Mesenchymal stem cell (in vitro differentiated cells and primary cell): ENCODE results near the gene CFAP73.

Experiments
- DNase-seq: peaks from one replicate; pipeline ENCODE4 v3.0.0-alpha.2; 2013
- H2AFZ ChIP-seq: one replicate; pipeline ENCODE4 v1.6.1; 2013; ENCODE audit warnings: low read depth, mild to moderate bottlenecking, control low read depth, inconsistent platforms, low read length, moderate library complexity
- H2AK5ac ChIP-seq: 2 replicates; pipeline ENCODE4 v1.6.1; 2013; ENCODE audit warnings: low read length, moderate library complexity, mild to moderate bottlenecking, inconsistent platforms; ENCODE audit not compliant: severe bottlenecking
- H2BK120ac ChIP-seq: one replicate; pipeline ENCODE4 v1.6.1; 2013; ENCODE audit warnings: low read depth, mild to moderate bottlenecking, inconsistent platforms, low read length, moderate library complexity
- H2BK12ac ChIP-seq, 2 experiments: one replicate each; pipeline ENCODE4 v1.6.1; 2013; ENCODE audit warnings: inconsistent platforms in 2 of 2, low read length in 2 of 2, mild to moderate bottlenecking in 2 of 2, moderate library complexity in 2 of 2, control low read depth in 1 of 2
- H2BK15ac ChIP-seq: one replicate; pipeline ENCODE4 v1.6.1; 2013; ENCODE audit warnings: mild to moderate bottlenecking, low read depth, inconsistent platforms; ENCODE audit not compliant: poor library complexity, severe bottlenecking
- H2BK5ac ChIP-seq: 2 replicates; pipeline ENCODE4 v1.6.1; 2013; ENCODE audit warnings: low read depth, mild to moderate bottlenecking, low read length, control low read depth, inconsistent platforms; ENCODE audit not compliant: poor library complexity, severe bottlenecking
- H3K14ac ChIP-seq, 2 experiments: one replicate each; pipeline ENCODE4 v1.6.1; 2013; ENCODE audit warnings: inconsistent platforms in 2 of 2, low read length in 2 of 2, control low read depth in 1 of 2, mild to moderate bottlenecking in 1 of 2, moderate library complexity in 1 of 2
- H3K18ac ChIP-seq, 2 experiments: one replicate each; pipeline ENCODE4 v1.6.1; 2013; ENCODE audit warnings: inconsistent platforms in 2 of 2, low read length in 2 of 2, control low read depth in 1 of 2, low read depth in 1 of 2, mild to moderate bottlenecking in 1 of 2
- H3K23ac ChIP-seq, 2 experiments: one replicate each; pipeline ENCODE4 v1.6.1; 2013; ENCODE audit warnings: inconsistent platforms in 2 of 2, low read length in 2 of 2, mild to moderate bottlenecking in 2 of 2, moderate library complexity in 2 of 2, control low read depth in 1 of 2
- H3K27ac ChIP-seq: 2 replicates; pipeline ENCODE4 v1.5.1; 2013; ENCODE audit warnings: mild to moderate bottlenecking, moderate library complexity, low read length, control low read depth, inconsistent platforms; ENCODE audit not compliant: poor library complexity, severe bottlenecking
- H3K27me3 ChIP-seq, 2 experiments: 2 replicates each; pipeline versions ENCODE4 v1.6.1 to v1.7.0; 2013; ENCODE audit warnings: low read length in 2 of 2, mild to moderate bottlenecking in 2 of 2, moderate library complexity in 2 of 2, control low read depth in 1 of 2, inconsistent platforms in 1 of 2; ENCODE audit not compliant: control insufficient read depth in 1 of 2, insufficient read depth in 1 of 2
- H3K36me3 ChIP-seq, 2 experiments: 2 replicates each; pipeline versions ENCODE4 v1.6.1 to v1.7.0; 2013; ENCODE audit warnings: low read length in 2 of 2, control low read depth in 1 of 2, inconsistent platforms in 1 of 2, low read depth in 1 of 2, mild to moderate bottlenecking in 1 of 2; ENCODE audit not compliant: insufficient read depth in 2 of 2, control insufficient read depth in 1 of 2
- H3K4ac ChIP-seq, 2 experiments: one replicate each; pipeline ENCODE4 v1.6.1; 2013; ENCODE audit warnings: inconsistent platforms in 2 of 2, low read length in 2 of 2, mild to moderate bottlenecking in 2 of 2, moderate library complexity in 2 of 2, control low read depth in 1 of 2, low read depth in 1 of 2
- H3K4me1 ChIP-seq: 2 replicates; pipeline ENCODE4 v1.6.1; 2013; ENCODE audit warnings: low read depth, low read length, control low read depth; ENCODE audit not compliant: control insufficient read depth, insufficient read depth
- H3K4me2 ChIP-seq: 2 replicates; pipeline ENCODE4 v1.6.1; 2013; ENCODE audit warnings: low read length, mild to moderate bottlenecking, inconsistent platforms; ENCODE audit not compliant: poor library complexity, severe bottlenecking
- H3K4me3 ChIP-seq, 2 experiments: 2 replicates each; pipeline versions ENCODE4 v1.5.1 to v1.7.0; 2013; ENCODE audit warnings: low read length in 2 of 2, mild to moderate bottlenecking in 2 of 2, control low read depth in 1 of 2, low read depth in 1 of 2; ENCODE audit not compliant: insufficient read depth in 1 of 2
- H3K79me1 ChIP-seq: replicated peaks from 2 replicates; pipeline ENCODE4 v1.6.1; 2013; ENCODE audit warnings: mild to moderate bottlenecking, control low read depth, low read length, inconsistent platforms; ENCODE audit not compliant: poor library complexity, severe bottlenecking
- H3K9ac ChIP-seq: 2 replicates; pipeline ENCODE4 v1.7.0; 2013; ENCODE audit warnings: mild to moderate bottlenecking, low read length, moderate library complexity
- H3K9me3 ChIP-seq: 2 replicates; pipeline ENCODE4 v1.7.0; 2013; ENCODE audit warnings: mild to moderate bottlenecking, low read length; ENCODE audit not compliant: control insufficient read depth
- H4K8ac ChIP-seq: one replicate; pipeline ENCODE4 v1.6.1; 2013; ENCODE audit warnings: inconsistent platforms, mild to moderate bottlenecking, low read length, moderate library complexity
- H4K91ac ChIP-seq: one replicate; pipeline ENCODE4 v1.6.1; 2013; ENCODE audit warnings: mild to moderate bottlenecking, low read length, inconsistent platforms
- WGBS: methylation state at CpG from one replicate; pipeline ENCODE4 v1.1.7; 2013; ENCODE audit warnings: mixed read lengths; 5-methylcytosine and 5-hydroxymethylcytosine counted together

The CFAP73 gene

GRCh38 chr12:113185180-113186032 is 35.9 kb downstream of the CFAP73 start, which contains the start of the genes DDX54 and RITA1:
TSS of gene DDX54 (minus strand) at chr12:113185478. CDS start at chr12:113185451, 27 bp downstream.
TSS of gene RITA1 (plus strand) at chr12:113185721. CDS start at chr12:113186747, 1,026 bp downstream.
- peak within 1 kb of the TSS; percentile 92 for H3K4me2 ChIP-seq
- peak within 1 kb of the TSS; percentile 94 for H3K27ac ChIP-seq
- peak within 1 kb of the TSS; percentile 97 for H2BK5ac ChIP-seq
- WGBS: under 1% methylated on average over 79 of the region's 89 CpGs
- H3K4me3 ChIP-seq: peak within 1 kb of the TSS; percentile 91 to 98
- H3K27me3 ChIP-seq: no peaks in the 10 kb centered on the region
- peak within 1 kb of the TSS; percentile 96 for H2BK120ac ChIP-seq
- H3K14ac ChIP-seq: peak within 1 kb of the TSS in 1 of 2 experiments; percentile 92
- peak within 1 kb of the TSS; percentile 50 for H2AK5ac ChIP-seq
- peak within 1 kb of the TSS; percentile 84 for H2BK15ac ChIP-seq
- H3K4ac ChIP-seq: peak within 1 kb of the TSS; percentile 46 to 85
- H3K36me3 ChIP-seq: peaks cover 18% of the 10 kb centered on the region in 2 experiments
- H3K9me3 ChIP-seq: no peaks in the 10 kb centered on the region
- peaks cover 32% of the 10 kb centered on the region for H3K79me1 ChIP-seq
- H4K91ac ChIP-seq: peak within 1 kb of the TSS; percentile 99
- H3K18ac ChIP-seq: peak within 1 kb of the TSS; percentile 67 to 98
- peaks cover 18% of the 10 kb centered on the region for H3K4me1 ChIP-seq
- H4K8ac ChIP-seq: peak within 1 kb of the TSS; percentile 58
- peak within 1 kb of the TSS in 1 of 2 experiments; percentile 66 for H3K23ac ChIP-seq
- peak within 1 kb of the TSS; percentile 96 for H3K9ac ChIP-seq
- DNase-seq: peak; percentile 82
- H2BK12ac ChIP-seq: peak within 1 kb of the TSS; percentile 25 to 97
- H2AFZ ChIP-seq: peak within 1 kb of the TSS; percentile 90

GRCh38 chr12:113186033-113186365 is 36.5 kb downstream of the CFAP73 start:
- Histone ChIP-seq H3K23ac (peak overlapping the region in 1 of 2 experiments; percentile 60), H3K27me3 (no peaks in the 10 kb centered on the region), H2BK12ac (peak overlapping the region in 1 of 2 experiments; percentile 97), H3K4ac (peak overlapping the region; percentile 46 to 85), H3K4me2 (peak overlapping the region; percentile 92), H3K9ac (peak overlapping the region; percentile 96), H2AK5ac (peak overlapping the region; percentile 50), H3K4me1 (peaks cover 17% of the 10 kb centered on the region), H3K14ac (peak overlapping the region in 1 of 2 experiments; percentile 90), H3K18ac (peak overlapping the region; percentile 67 to 98), H3K79me1 (peaks cover 28% of the 10 kb centered on the region), H4K8ac (peak overlapping the region; percentile 16), H3K27ac (peak overlapping the region; percentile 41), H2BK5ac (peak overlapping the region; percentile 97), H3K9me3 (no peaks in the 10 kb centered on the region), H2BK15ac (no peak overlapping the region), H4K91ac (no peak overlapping the region), H2AFZ (peak overlapping the region; percentile 90), H2BK120ac (peak overlapping the region; percentile 96), H3K36me3 (peaks cover 17 to 18% of the 10 kb centered on the region in 2 experiments), H3K4me3 (peak overlapping the region; percentile 91 to 98)
- WGBS: 6% methylated on average over 11 of the region's 11 CpGs
- peak; percentile 37 for DNase-seq

GRCh38 chr12:113186666-113187325 is 37.3 kb downstream of the CFAP73 start:
- H3K27me3 ChIP-seq: no peaks in the 10 kb centered on the region
- peak overlapping the region in 1 of 2 experiments; percentile 56 for H3K4ac ChIP-seq
- no peak overlapping the region for H4K8ac ChIP-seq

GRCh38 chr12:113189361-113189760 is 39.8 kb downstream of the CFAP73 start:
- no peak overlapping the region for H4K8ac ChIP-seq
- peaks cover 25% of the 10 kb centered on the region for H3K4me1 ChIP-seq
- DNase-seq: no peak
- no peak overlapping the region for H3K4ac ChIP-seq
- no peak overlapping the region for H2AFZ ChIP-seq
- no peak overlapping the region for H2BK15ac ChIP-seq
- 100% methylated on average over 2 of the region's 2 CpGs for WGBS
- H3K36me3 ChIP-seq: peaks cover 27 to 32% of the 10 kb centered on the region in 2 experiments
- no peak overlapping the region for H3K4me3 ChIP-seq
- H2BK12ac ChIP-seq: no peak overlapping the region
- H2AK5ac ChIP-seq: no peak overlapping the region
- no peak overlapping the region for H3K14ac ChIP-seq
- no peak overlapping the region for H3K9ac ChIP-seq
- no peak overlapping the region for H2BK120ac ChIP-seq
- H3K9me3 ChIP-seq: no peaks in the 10 kb centered on the region
- H3K27me3 ChIP-seq: no peaks in the 10 kb centered on the region
- H3K18ac ChIP-seq: no peak overlapping the region
- no peak overlapping the region for H3K23ac ChIP-seq
- H3K27ac ChIP-seq: no peak overlapping the region
- H2BK5ac ChIP-seq: no peak overlapping the region
- no peak overlapping the region for H3K4me2 ChIP-seq
- H4K91ac ChIP-seq: no peak overlapping the region
- peaks cover 32% of the 10 kb centered on the region for H3K79me1 ChIP-seq

More at GRCh38 chr12:113186666-113187325, 37.3 kb downstream of the CFAP73 start:
- Histone ChIP-seq H3K14ac (no peak overlapping the region), H3K79me1 (peaks cover 36% of the 10 kb centered on the region), H4K91ac (peak overlapping the region; percentile 53), H3K23ac (peak overlapping the region in 1 of 2 experiments; percentile 23), H3K27ac (no peak overlapping the region), H3K4me1 (peaks cover 18% of the 10 kb centered on the region), H2BK120ac (no peak overlapping the region), H2AFZ (no peak overlapping the region), H2BK5ac (no peak overlapping the region), H2AK5ac (peak overlapping the region; percentile 8), H3K9me3 (no peaks in the 10 kb centered on the region), H3K9ac (peak overlapping the region; percentile 96), H2BK12ac (peak overlapping the region in 1 of 2 experiments; percentile 45), H3K18ac (no peak overlapping the region), H3K36me3 (peaks cover 24 to 25% of the 10 kb centered on the region in 2 experiments), H3K4me3 (peak overlapping the region in 1 of 2 experiments; percentile 98), H2BK15ac (no peak overlapping the region), H3K4me2 (peak overlapping the region; percentile 92)
- DNase-seq: no peak
- WGBS: 89% methylated on average over 14 of the region's 16 CpGs
